SH-SY5Y (cell line): Measurements from ENCODE around the gene FOXK1.

Source experiments
- GATA2 ChIP-seq: IDR thresholded peaks from 2 replicates; pipeline ENCODE4 v1.6.1; 2011; ENCODE audit warnings: mild to moderate bottlenecking, low read depth, low read length
- GATA3 ChIP-seq: IDR thresholded peaks from 2 replicates; pipeline ENCODE4 v1.6.1; 2011; ENCODE audit warnings: low read depth, mild to moderate bottlenecking, low read length, moderate library complexity

FOXK1 gene

DNA sequence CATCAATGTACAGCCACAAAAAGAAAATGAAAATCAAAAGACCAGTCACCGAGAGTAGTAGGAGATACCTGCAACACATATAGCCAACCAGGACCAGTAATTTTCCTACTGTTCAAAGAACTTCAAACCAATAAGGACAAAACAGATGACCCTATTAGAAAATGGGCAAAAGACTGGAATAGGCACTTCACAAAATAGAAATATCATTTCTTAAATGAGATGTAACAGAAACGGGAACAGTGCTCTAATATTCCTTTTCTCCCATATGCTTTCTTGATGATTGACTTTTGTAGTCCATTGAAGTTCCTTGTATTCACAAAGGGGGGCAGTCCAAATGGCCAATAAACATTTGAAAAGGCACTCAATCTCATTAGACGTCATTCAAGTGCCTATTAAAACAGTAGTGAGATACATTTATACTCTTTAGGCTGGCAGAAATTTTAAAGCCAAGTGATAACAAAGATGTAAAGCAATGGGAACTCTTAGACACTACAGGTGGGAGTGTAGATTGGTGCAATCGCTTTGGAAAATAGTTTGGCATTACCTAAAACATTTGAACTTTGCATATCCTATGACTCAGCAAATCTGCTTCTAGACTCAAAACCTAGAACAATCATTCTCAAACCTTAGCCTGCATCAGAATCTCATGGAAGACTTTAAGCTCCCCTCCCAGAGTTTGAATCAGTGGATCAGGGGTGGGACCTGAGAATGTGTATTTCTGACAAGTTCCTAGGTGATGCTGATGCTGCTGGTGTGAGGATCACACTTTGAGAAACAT is 24.3 kb upstream of the FOXK1 start:
- no peak for TF ChIP-seq GATA3
- no peak for TF ChIP-seq GATA2

DNA sequence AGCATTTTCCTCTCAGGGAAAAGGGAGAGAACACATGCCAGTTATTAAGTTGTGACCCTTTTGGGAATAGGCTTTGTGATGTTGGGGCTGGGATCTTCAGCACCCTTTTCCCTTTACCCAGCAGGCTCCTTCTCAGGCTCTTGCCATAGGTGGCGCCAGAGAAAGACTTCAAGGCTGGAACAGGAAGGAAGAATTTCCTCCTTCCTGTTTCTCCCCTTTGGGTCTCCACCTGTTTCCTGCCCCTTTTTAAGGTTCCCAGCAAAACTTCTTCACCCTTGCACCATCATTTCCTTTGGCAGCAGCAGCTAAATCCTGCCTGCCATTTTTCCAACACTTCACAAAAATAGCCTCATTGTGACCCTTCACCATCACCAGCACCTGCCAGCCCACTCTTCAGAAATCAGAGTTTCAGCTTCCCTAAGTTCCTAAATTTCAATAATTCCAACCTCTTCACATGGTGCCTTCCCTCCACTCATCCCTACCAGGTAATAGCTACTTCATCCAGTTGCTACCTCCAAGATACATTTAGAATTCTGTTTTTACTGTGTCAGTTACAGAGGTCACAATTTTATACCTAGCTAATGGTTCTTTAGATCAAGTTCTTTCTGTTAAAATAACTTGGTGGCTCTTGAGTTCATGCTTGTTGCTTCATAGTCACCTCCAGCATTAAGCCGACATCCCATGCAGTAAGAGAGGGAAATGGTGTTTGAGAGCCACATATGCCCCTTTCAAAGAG is 22.4 kb upstream of the FOXK1 start:
- TF ChIP-seq GATA3 (no peak), GATA2 (no peak)

DNA sequence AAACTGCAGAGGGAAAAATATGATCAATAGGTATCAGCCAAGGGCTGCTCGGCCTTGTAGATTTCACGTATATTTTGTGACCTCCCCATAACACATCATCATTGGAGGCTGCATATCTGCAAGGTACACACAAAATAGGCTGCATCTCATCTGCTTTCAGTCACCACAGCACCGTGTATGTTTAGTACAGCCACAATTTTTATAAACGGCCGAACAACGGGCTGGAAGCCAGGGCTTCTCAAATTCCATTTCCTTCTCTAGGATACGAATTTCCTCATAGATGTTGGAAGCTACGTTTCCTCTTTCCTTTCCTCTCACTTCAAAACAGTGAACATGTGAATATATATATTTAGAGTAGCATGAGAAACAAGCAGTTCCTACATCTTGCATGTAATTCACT is 20.2 kb upstream of the FOXK1 start:
- TF ChIP-seq GATA2 (no peak), GATA3 (no peak)

DNA sequence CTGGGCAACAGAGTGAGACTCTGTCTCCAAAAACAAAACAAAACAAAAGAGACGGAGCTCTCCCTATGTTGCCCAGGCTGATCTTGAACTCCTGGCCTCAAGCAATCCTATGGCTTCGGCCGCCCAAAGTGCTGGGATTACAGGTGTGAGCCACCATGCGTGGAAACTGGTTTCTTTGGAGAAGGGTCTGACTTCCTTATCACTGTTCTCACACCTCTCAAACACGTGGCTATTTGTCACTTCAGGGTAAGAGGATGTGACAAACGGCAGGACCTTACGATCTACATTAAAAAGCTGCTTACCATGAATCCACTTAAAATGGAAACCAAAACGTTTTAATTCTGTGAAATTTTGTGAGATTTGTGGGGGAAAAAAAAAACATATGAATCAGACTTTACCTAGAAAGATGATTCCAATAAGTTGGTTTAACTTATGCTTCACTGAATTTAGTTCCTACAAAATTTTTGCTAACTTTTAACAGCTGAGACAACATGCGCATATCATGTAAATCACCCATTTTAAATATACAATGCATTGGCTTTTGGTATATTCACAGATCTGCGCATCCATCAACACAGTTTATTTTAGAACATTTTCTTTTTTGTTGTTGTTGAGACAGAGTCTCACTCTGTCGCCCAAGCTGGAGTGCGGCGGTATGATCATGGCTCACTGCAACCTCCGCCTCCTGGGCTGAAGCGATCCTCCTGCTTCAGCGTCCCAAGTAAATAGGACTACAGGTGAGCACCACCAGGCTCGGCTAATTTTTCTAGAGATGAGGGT is 18.7 kb upstream of the FOXK1 start:
- TF ChIP-seq GATA3 (no peak), GATA2 (no peak)

DNA sequence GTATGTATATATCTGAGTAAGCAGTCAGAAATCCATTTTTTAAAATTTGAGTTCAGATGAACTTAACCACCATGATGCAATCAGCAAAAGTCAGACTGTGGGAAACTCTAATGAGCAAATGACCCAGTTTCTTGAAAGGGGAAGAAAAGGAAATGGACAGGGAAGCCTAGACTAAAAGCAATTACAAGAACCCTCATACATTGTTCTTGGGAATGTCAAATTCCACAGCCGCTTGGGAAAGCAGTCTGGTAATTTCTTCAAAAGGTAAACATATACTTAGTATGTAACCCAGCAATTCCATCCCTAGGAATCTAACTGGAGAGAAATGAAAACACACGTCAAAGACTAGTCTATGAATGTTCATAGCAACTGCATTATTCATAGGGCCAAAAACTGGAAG is 16.4 kb upstream of the FOXK1 start:
- no peak for TF ChIP-seq GATA3
- no peak for TF ChIP-seq GATA2

DNA sequence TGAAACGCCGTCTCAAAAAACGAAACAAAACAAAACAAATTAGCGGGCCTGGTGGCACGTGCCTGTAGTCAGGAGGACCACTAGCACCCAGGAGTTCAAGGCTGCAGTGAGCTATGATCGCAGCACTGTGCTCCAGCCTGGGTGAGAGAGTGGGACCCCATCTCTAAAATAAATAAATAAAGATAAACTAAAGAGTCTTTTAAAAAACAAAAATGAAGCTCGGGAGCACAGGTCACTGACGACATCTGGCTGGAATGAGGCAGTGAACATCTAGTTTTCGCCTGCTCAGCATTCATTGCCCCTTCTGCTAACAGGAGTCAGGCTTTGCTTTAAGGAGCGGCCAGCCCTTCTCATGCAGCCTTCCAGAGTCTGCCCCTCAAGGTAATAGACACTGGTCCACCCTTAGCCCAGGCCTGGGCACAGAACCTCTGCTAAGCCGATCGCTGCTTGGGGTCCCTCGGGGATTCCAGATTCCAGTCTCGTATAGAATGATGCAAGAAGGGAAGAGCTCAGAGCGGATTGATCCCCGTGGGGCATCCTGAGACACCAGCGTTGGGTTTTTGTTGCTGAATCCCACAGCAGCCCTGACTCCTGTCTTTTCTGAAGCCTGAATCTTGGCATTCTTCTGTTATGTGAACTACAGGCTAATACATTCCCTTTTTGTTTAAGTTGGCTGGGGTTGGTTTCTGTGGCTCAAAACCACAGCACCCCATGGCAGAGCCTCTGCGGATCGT is 14.2 kb upstream of the FOXK1 start:
- TF ChIP-seq GATA3 (no peak), GATA2 (no peak)

DNA sequence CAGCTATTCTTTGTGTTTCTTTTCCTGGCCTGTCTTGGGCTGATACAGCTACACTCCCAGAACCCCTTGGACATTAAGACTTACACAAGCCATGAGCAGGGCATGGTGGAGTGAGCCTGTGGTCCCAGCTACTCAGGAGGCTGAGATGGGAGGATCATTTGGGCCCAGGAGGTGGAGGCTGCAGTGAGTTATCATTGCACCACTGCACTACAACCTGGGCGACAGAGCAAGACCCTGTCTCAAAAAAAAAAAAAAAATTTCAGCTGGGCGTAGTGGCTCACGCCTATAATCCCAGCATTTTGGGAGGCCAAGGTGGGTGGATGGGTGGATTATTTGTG is 13.6 kb upstream of the FOXK1 start:
- no peak for TF ChIP-seq GATA2
- no peak for TF ChIP-seq GATA3

DNA sequence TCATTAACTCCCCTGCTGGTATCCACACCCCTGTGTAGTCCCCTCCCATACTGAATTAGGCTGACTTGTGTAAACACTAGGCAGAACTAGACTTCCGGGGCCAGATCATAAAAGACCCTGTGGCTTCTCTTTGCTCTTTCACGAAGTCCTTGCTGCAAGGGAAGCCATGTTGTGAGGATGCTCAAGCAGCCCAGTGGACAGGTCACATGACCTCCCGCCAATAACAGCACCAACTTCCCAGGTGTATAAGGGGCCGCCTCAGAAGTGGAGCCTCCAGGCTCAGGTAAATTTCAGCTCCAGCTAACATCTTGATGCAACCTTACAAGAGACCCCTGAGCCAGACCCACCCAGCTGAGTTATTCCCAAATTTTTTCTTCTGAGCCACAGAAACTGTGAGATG is 11.3 kb upstream of the FOXK1 start:
- TF ChIP-seq GATA3 = no peak
- TF ChIP-seq GATA2 = no peak

DNA sequence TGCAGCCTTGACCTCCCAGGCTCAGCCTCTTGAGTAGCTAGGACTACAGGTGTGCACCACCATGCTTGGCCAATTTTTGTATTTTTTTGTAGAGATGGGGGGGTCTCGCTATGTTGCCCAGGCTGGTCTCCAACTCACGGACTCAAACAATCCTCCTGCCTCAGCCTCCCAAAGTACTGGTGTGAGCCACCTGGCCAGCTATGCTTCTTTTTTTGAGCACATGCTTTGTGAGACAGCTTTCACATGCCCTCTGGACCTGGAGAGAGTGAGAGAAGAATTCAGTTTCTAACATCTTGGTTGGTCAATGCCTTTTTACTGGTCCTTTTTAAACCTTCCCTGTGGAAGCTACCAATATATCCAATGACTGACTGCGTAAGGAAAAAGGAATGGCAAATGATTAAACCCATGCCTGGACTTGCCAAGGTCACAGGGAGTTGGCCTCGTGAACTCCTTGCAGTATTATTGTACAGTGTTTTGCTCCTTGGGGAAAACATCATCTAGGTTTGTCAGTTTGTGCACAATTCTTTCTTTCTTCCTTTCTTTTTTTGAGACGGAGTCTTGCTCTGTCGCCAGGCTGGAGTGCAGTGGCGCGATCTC is 6.2 kb upstream of the FOXK1 start:
- TF ChIP-seq GATA2 (no peak), GATA3 (no peak)

DNA sequence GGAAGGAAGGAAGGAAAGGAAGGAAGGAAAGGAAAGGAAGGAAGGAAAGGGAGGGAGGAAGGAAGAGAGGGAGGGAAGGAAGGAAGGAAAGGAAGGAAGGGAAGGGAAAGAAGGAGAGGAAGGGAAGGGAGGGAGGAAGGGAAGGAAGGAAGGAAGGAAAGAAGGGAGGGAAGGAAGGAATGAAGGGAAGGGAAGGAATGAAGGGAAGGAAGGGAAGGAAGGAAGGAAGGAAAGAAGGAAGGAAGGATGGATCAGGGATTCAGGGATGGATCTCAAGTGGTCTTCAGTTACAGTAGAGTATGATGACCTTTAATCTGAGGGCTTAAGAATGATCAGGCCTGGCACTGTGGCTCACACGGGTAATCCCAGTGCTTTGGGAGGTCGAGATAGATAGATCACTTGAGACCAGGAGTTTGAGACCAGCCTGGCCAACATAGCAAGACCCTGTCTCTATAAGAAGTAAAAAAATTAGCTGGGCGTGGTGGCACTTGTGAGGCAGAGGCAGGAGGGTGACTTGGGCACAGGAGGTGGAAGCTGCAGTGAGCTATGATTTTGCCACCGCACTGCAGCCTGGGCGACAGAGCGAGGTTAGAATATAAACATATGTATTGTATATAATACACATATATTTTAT is 760 bp upstream of the FOXK1 start:
- TF ChIP-seq GATA2 (no peak), GATA3 (no peak)

DNA sequence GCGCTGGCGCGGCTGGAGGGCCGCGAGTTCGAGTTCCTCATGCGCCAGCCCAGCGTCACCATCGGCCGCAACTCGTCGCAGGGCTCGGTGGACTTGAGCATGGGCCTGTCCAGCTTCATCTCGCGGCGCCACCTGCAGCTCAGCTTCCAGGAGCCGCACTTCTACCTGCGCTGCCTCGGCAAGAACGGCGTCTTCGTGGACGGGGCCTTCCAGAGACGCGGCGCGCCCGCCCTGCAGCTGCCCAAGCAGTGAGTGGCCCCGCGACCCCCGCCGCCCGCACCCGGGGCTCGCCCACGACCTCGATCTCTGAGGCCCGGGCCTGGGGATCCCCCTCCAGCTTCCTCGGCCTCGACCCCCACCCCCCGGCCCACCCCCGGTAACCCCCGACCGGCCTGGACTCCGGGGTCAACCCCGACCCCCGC is 537 bp downstream of the FOXK1 start:
- TF ChIP-seq GATA3 (no peak), GATA2 (no peak)

DNA sequence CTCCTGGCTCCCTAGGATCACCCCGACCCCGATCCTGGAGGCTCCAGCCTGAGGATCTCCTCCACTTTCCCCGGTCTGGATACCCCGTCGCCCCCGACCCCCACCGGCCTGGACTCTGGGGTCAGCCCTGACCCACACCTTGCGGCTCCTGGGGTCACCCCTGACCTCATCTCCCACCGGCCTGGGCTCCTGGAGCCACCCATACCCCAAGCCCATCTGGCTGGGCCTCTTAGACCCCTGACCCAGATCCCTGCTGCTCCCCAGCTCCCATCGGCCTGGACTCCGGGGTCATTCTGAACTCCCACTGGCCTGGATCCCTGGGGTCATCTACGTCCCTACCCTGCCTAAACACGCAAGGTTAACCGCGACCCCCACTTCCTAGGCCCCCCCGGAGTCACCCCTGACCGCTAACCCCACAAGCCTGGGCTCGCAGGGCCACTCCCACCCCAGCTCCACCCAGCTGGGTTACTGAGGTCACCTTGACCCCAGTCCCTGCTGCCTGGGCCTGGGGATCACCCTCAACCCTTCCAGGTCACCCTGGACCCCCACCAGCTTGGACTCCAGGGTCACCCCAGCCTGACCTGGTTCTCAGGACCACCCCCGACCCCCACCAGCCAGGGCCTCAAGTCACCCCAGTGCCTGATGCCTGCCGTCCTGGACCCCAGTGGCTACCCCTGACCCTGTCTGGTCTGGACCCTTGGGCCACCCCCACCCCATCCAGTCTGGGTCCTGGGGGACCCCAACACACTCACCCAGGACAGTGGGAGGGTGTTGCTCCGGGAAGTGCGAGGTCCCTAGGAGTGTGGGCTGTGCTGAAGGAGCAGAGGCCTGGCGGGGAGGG is 1.2 kb downstream of the FOXK1 start:
- no peak for TF ChIP-seq GATA3
- no peak for TF ChIP-seq GATA2
